Measurements from ENCODE around the gene SCN1B.
A peak's percentile ranks its signal among the peaks of the same experiment; 100 is the strongest.

SCN1B gene

DNA sequence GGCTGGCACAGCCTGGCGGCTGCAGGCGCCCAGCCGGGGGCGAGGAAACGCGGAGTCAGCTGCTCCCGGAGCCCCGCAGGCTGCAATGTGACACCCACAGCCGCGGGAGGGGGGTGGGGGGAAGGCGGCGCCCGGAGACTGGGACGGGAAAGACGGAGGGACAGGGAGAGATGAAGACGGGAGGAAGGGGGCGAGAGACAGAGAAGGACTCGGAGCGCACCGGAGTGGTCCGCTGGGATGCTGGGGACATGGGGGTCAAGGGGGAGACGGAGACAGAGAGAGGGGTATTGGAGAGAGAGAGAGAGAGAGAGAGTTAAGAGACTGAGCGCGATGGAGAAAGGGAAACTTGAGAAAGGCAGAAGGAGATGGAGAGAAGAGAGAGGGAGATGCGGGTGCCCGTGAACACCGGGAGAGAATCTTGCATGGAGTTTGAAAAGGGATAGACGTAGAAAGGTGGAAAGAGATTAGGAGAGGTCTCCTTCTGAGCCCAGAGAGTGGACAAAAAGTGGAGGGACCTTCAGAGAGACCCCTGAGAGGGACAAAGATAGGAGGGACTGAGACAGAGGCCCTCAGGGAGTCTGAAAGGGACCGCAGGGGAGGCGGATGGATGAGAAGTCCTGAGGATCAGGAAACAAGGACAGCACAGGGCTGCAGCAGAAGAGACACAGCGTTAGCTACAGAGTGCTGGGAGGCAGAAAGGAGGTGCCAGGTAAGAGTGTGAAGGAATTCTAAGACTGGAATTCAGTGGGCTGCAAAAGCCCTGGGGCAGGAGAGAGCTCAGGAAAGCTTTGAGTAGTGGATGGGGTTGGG lies 1.0 kb downstream of the SCN1B start (continued):
- TF ChIP-seq ZNF394 (tag by site-specific recombination; IDR thresholded peaks at IDR 0.05; ENCODE audit: borderline replicate concordance), result peak; percentile 93
- peak; percentile 74 for TF ChIP-seq BCL11A (tag by site-specific recombination; IDR thresholded peaks at IDR 0.05; ENCODE audit: low read depth)
- peak; percentile 70 for TF ChIP-seq ZNF623 (tag by site-specific recombination; IDR thresholded peaks at IDR 0.05)
- TF ChIP-seq KLF16 (tag by site-specific recombination; IDR thresholded peaks at IDR 0.05), result peak; percentile 89
- TF ChIP-seq ZNF202 (tag by site-specific recombination; IDR thresholded peaks at IDR 0.05; ENCODE audit: borderline replicate concordance), result peak; percentile 73; the same call in 1 of the 2 replicates
- TF ChIP-seq PRDM1 (tag by site-specific recombination; IDR thresholded peaks at IDR 0.05), result peak; percentile 100
- TF ChIP-seq BCL11B (tag by site-specific recombination; IDR thresholded peaks at IDR 0.05; ENCODE audit: low read depth), result peak; percentile 93
- peak; percentile 95 for TF ChIP-seq ZNF423 (tag by site-specific recombination; IDR thresholded peaks at IDR 0.05)
- peak; percentile 86 for TF ChIP-seq KLF9 (tag by site-specific recombination; IDR thresholded peaks at IDR 0.05; ENCODE audit: low read depth)
- TF ChIP-seq, protein P1, sequence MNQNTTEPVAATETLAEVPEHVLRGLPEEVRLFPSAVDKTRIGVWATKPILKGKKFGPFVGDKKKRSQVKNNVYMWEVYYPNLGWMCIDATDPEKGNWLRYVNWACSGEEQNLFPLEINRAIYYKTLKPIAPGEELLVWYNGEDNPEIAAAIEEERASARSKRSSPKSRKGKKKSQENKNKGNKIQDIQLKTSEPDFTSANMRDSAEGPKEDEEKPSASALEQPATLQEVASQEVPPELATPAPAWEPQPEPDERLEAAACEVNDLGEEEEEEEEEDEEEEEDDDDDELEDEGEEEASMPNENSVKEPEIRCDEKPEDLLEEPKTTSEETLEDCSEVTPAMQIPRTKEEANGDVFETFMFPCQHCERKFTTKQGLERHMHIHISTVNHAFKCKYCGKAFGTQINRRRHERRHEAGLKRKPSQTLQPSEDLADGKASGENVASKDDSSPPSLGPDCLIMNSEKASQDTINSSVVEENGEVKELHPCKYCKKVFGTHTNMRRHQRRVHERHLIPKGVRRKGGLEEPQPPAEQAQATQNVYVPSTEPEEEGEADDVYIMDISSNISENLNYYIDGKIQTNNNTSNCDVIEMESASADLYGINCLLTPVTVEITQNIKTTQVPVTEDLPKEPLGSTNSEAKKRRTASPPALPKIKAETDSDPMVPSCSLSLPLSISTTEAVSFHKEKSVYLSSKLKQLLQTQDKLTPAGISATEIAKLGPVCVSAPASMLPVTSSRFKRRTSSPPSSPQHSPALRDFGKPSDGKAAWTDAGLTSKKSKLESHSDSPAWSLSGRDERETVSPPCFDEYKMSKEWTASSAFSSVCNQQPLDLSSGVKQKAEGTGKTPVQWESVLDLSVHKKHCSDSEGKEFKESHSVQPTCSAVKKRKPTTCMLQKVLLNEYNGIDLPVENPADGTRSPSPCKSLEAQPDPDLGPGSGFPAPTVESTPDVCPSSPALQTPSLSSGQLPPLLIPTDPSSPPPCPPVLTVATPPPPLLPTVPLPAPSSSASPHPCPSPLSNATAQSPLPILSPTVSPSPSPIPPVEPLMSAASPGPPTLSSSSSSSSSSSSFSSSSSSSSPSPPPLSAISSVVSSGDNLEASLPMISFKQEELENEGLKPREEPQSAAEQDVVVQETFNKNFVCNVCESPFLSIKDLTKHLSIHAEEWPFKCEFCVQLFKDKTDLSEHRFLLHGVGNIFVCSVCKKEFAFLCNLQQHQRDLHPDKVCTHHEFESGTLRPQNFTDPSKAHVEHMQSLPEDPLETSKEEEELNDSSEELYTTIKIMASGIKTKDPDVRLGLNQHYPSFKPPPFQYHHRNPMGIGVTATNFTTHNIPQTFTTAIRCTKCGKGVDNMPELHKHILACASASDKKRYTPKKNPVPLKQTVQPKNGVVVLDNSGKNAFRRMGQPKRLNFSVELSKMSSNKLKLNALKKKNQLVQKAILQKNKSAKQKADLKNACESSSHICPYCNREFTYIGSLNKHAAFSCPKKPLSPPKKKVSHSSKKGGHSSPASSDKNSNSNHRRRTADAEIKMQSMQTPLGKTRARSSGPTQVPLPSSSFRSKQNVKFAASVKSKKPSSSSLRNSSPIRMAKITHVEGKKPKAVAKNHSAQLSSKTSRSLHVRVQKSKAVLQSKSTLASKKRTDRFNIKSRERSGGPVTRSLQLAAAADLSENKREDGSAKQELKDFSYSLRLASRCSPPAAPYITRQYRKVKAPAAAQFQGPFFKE (tag by site-specific recombination; IDR thresholded peaks at IDR 0.05; ENCODE audit: borderline replicate concordance), result peak; percentile 28; the same call in 1 of the 2 replicates
- TF ChIP-seq, protein P2, sequence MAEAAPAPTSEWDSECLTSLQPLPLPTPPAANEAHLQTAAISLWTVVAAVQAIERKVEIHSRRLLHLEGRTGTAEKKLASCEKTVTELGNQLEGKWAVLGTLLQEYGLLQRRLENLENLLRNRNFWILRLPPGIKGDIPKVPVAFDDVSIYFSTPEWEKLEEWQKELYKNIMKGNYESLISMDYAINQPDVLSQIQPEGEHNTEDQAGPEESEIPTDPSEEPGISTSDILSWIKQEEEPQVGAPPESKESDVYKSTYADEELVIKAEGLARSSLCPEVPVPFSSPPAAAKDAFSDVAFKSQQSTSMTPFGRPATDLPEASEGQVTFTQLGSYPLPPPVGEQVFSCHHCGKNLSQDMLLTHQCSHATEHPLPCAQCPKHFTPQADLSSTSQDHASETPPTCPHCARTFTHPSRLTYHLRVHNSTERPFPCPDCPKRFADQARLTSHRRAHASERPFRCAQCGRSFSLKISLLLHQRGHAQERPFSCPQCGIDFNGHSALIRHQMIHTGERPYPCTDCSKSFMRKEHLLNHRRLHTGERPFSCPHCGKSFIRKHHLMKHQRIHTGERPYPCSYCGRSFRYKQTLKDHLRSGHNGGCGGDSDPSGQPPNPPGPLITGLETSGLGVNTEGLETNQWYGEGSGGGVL (tag by site-specific recombination; IDR thresholded peaks at IDR 0.05), result peak; percentile 97
- TF ChIP-seq ZFP37 (tag by site-specific recombination; IDR thresholded peaks at IDR 0.05), result peak; percentile 91
- TF ChIP-seq YY2 (tag by site-specific recombination; IDR thresholded peaks at IDR 0.05), result 0 out of 2 replicates have a peak, but pooled peaks have one; percentile 36
- TF ChIP-seq ZNF169 (tag by site-specific recombination; IDR thresholded peaks at IDR 0.05), result peak; percentile 17; the same call in 1 of the 2 replicates
- TF ChIP-seq ZNF157 (tag by site-specific recombination; IDR thresholded peaks at IDR 0.05), result peak; percentile 57; the same call in 1 of the 2 replicates
- peak; percentile 63; the same call in 1 of the 2 replicates for TF ChIP-seq ZNF473 (tag by site-specific recombination; IDR thresholded peaks at IDR 0.05)
- peak; percentile 43; the same call in 1 of the 2 replicates for TF ChIP-seq ZNF24 (tag by site-specific recombination; IDR thresholded peaks at IDR 0.05)
- TF ChIP-seq ZNF544 (tag by site-specific recombination; IDR thresholded peaks at IDR 0.05), result no peak
- TF ChIP-seq GLI4 (tag by site-specific recombination; IDR thresholded peaks at IDR 0.05), result no peak
- TF ChIP-seq GLI2 (tag by site-specific recombination; IDR thresholded peaks at IDR 0.05; ENCODE audit: borderline replicate concordance, low read depth), result no peak; the same call in 1 of the 2 replicates
- TF ChIP-seq ZNF707 (tag by site-specific recombination; IDR thresholded peaks at IDR 0.05), result 0 out of 2 replicates have a peak, but pooled peaks have one; percentile 53
- TF ChIP-seq, protein P3, sequence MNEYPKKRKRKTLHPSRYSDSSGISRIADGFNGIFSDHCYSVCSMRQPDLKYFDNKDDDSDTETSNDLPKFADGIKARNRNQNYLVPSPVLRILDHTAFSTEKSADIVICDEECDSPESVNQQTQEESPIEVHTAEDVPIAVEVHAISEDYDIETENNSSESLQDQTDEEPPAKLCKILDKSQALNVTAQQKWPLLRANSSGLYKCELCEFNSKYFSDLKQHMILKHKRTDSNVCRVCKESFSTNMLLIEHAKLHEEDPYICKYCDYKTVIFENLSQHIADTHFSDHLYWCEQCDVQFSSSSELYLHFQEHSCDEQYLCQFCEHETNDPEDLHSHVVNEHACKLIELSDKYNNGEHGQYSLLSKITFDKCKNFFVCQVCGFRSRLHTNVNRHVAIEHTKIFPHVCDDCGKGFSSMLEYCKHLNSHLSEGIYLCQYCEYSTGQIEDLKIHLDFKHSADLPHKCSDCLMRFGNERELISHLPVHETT (tag by site-specific recombination; IDR thresholded peaks at IDR 0.05), result peak; percentile 65; the same call in 1 of the 2 replicates
- no peak for TF ChIP-seq ZNF175 (tag by site-specific recombination; IDR thresholded peaks at IDR 0.05)
- no peak for TF ChIP-seq SALL2 (tag by site-specific recombination; IDR thresholded peaks at IDR 0.05; ENCODE audit: borderline replicate concordance)
- TF ChIP-seq, protein P4, sequence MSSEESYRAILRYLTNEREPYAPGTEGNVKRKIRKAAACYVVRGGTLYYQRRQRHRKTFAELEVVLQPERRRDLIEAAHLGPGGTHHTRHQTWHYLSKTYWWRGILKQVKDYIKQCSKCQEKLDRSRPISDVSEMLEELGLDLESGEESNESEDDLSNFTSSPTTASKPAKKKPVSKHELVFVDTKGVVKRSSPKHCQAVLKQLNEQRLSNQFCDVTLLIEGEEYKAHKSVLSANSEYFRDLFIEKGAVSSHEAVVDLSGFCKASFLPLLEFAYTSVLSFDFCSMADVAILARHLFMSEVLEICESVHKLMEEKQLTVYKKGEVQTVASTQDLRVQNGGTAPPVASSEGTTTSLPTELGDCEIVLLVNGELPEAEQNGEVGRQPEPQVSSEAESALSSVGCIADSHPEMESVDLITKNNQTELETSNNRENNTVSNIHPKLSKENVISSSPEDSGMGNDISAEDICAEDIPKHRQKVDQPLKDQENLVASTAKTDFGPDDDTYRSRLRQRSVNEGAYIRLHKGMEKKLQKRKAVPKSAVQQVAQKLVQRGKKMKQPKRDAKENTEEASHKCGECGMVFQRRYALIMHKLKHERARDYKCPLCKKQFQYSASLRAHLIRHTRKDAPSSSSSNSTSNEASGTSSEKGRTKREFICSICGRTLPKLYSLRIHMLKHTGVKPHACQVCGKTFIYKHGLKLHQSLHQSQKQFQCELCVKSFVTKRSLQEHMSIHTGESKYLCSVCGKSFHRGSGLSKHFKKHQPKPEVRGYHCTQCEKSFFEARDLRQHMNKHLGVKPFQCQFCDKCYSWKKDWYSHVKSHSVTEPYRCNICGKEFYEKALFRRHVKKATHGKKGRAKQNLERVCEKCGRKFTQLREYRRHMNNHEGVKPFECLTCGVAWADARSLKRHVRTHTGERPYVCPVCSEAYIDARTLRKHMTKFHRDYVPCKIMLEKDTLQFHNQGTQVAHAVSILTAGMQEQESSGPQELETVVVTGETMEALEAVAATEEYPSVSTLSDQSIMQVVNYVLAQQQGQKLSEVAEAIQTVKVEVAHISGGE (tag by site-specific recombination; conservative IDR thresholded peaks at IDR 0.05; ENCODE audit: low read depth), result peak; percentile 95
- no peak; the same call in 1 of the 2 replicates for TF ChIP-seq ZSCAN30 (tag by site-specific recombination; IDR thresholded peaks at IDR 0.05)
- TF ChIP-seq ZBTB20 (tag by site-specific recombination; IDR thresholded peaks at IDR 0.05), result peak; percentile 98

Measured in HEK293 (cell line).